ENCODE measurements around the gene ADORA2A. TPM values are rescaled to one million over a fixed set of nuclear protein-coding genes. Genes with fewer than 3 reads are reported as not detected.
A peak's percentile ranks its signal among the peaks of the same experiment; 100 is the strongest.

The ADORA2A gene
- total RNA-seq, 6 experiments from 2014 or later, result 2.0 to 7.7 (median 3.6) TPM

DNA sequence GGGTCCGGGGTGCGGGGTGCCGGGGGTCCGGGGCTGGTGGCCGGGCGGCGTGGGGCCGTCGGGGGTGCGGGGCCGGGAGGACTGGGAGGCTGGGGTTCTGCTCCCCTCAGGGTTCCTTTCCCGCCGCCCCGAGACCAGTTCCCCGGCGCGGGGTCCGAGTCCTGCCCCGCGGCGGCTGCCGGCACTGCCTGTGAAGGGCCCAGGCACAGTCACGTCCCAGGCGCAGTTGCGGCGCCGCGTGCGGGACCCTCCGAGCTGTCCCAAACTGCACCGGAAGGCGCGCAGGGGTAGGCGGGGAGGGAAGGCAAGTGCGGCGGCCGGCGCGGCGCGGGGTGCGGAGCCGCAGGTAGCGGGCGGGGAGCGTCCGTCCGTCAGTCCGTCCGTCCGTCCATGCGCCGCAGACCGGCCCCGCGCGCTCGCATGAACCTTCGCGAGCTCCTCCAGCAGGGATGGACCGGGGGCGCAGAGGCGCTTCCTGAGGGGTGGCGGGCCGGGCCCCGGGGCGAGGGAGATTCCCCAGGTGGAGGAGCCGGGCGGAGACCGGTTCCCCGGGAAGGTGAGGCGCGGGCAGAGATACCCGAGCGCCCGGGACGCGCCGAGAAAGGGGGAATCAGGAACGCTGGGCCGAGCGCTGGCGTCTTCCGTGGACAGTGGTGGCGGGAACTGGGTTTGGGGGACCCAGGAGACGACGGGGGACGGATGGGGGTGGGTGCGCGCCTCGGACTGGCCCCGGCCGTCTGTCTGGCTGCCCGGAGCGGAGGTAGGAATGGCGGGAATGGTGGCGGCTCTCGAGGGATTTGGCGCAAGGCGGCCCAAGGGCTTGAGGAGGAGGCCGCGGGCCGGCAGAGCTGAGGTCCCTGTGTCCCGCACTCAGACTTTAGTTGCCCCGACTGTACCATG is 3.1 kb upstream of the ADORA2A start:
- 6% methylated on average over 20 of the region's 105 CpGs for WGBS (ENCODE audit: insufficient coverage, low coverage, low lambda C conversion rate, missing lambda C conversion rate)
- Histone ChIP-seq H3K27me3 (no peaks in the 10 kb centered on the region), H3K4me3 (peak overlapping the region; percentile 58 to 65 (median 59)), H3K9me3 (no peaks in the 10 kb centered on the region), H3K4me1 (peaks cover 0 to 19% (median 0%) of the 10 kb centered on the region in 4 donors), H3K36me3 (no peaks in the 10 kb centered on the region), H3K27ac (peak overlapping the region; percentile 36 to 82 (median 59))
- TF ChIP-seq POLR2A (IDR thresholded peaks at IDR 0.05) (no peak), CTCF (IDR thresholded peaks at IDR 0.05) (no peak)
- DNase-seq (peak in 1 of 3 donors; percentile 57), ATAC-seq (peak in 3 of 4 donors; percentile 2 to 15 (median 13))
- intact Hi-C loops (cut with DNase I), result loop anchor here in 1 of 2 donors (10.0 kb wide), 1 partner anchor 61 kb away; no protein-coding TSS in a partner anchor

GRCh38 chr22:24424901-24425775 is 2.3 kb upstream of the ADORA2A start:
- Histone ChIP-seq H3K4me1 (peaks cover 0 to 23% (median 6%) of the 10 kb centered on the region in 4 donors), H3K36me3 (no peaks in the 10 kb centered on the region), H3K9me3 (no peaks in the 10 kb centered on the region), H3K27me3 (no peaks in the 10 kb centered on the region), H3K4me3 (peak overlapping the region; percentile 58 to 65 (median 59)), H3K27ac (peak overlapping the region; percentile 36 to 82 (median 59))
- 51% methylated on average over 3 of the region's 32 CpGs for WGBS (ENCODE audit: insufficient coverage, low coverage, low lambda C conversion rate, missing lambda C conversion rate)
- intact Hi-C loops (cut with DNase I), result loop anchor here (5.0 to 10.0 kb wide), 2 partner anchors 60 to 97 kb away; no protein-coding TSS in a partner anchor
- ATAC-seq (peak in 2 of 4 donors; percentile 5), DNase-seq (no peak)
- TF ChIP-seq CTCF (IDR thresholded peaks at IDR 0.05), result no peak
- TF ChIP-seq POLR2A (IDR thresholded peaks at IDR 0.05), result no peak

- no peak for DNase-seq
- ATAC-seq, result no peak
- no CpG with 5 or more reads among the region's 4 CpGs for WGBS (ENCODE audit: insufficient coverage, low coverage, low lambda C conversion rate, missing lambda C conversion rate)
- Histone ChIP-seq H3K4me3 (no peak overlapping the region), H3K4me1 (peaks cover 0 to 33% (median 11%) of the 10 kb centered on the region in 4 donors), H3K36me3 (no peaks in the 10 kb centered on the region), H3K27ac (no peak overlapping the region), H3K9me3 (no peaks in the 10 kb centered on the region), H3K27me3 (no peaks in the 10 kb centered on the region)
- TF ChIP-seq POLR2A (IDR thresholded peaks at IDR 0.05), result no peak
- no peak for TF ChIP-seq CTCF (IDR thresholded peaks at IDR 0.05)
- intact Hi-C loops (cut with DNase I), result loop anchor here (5.0 to 10.0 kb wide), 2 partner anchors 58 to 96 kb away; no protein-coding TSS in a partner anchor
These were observed 963 bp upstream of the ADORA2A start for GRCh38 chr22:24426436-24426835.

GRCh38 chr22:24426851-24427499 is 424 bp upstream of the ADORA2A start:
- intact Hi-C loops (cut with DNase I), result loop anchor here (5.0 to 10.0 kb wide), 2 partner anchors 58 to 95 kb away; no protein-coding TSS in a partner anchor
- Histone ChIP-seq H3K27ac (peak overlapping the region in 2 of 3 donors; percentile 13 to 54), H3K4me1 (peaks cover 0 to 39% (median 14%) of the 10 kb centered on the region in 4 donors), H3K9me3 (no peaks in the 10 kb centered on the region), H3K36me3 (no peaks in the 10 kb centered on the region), H3K4me3 (no peak overlapping the region), H3K27me3 (no peaks in the 10 kb centered on the region)
- no peak for ATAC-seq
- TF ChIP-seq CTCF (IDR thresholded peaks at IDR 0.05) (no peak), POLR2A (IDR thresholded peaks at IDR 0.05) (no peak)
- no peak for DNase-seq
- WGBS (ENCODE audit: insufficient coverage, low coverage, low lambda C conversion rate, missing lambda C conversion rate), result 23% methylated on average over 4 of the region's 19 CpGs
